ENCODE measurements around the gene AUTS2.

AUTS2 gene

GRCh38 chr7:69676247-69676646, 78.0 kb downstream of the AUTS2 start:
- H3K27me3 ChIP-seq (ENCODE audit: control insufficient read depth in 1 of 2, insufficient read depth in 2 of 2, low read length in 2 of 2), result no peaks in the 10 kb centered on the region
- H3K9me3 ChIP-seq (ENCODE audit: control insufficient read depth in 2 of 2, low read length in 2 of 2), result no peaks in the 10 kb centered on the region

GRCh38 chr7:69677054-69677852, 79.0 kb downstream of the AUTS2 start:
- Histone ChIP-seq H3K4me1 (ENCODE audit: control insufficient read depth, insufficient read depth, low read length) (peaks cover 12% of the 10 kb centered on the region), H3K27ac (ENCODE audit: low read length) (peak overlapping the region; percentile 13), H3K4me3 (ENCODE audit: low read length in 2 of 2) (no peak overlapping the region), H3K9me3 (ENCODE audit: control insufficient read depth in 2 of 2, low read length in 2 of 2) (no peaks in the 10 kb centered on the region), H3K9ac (ENCODE audit: low read length in 2 of 2) (peak overlapping the region in 1 of 2 donors; percentile 1), H3K27me3 (ENCODE audit: control insufficient read depth in 1 of 2, insufficient read depth in 2 of 2, low read length in 2 of 2) (no peaks in the 10 kb centered on the region), H3K36me3 (ENCODE audit: control insufficient read depth in 2 of 2, insufficient read depth in 2 of 2, low read length in 2 of 2) (no peaks in the 10 kb centered on the region)

More at GRCh38 chr7:69676247-69676646, 78.0 kb downstream of the AUTS2 start:
- Histone ChIP-seq H3K9ac (ENCODE audit: low read length in 2 of 2) (no peak overlapping the region), H3K27ac (ENCODE audit: low read length) (no peak overlapping the region), H3K36me3 (ENCODE audit: control insufficient read depth in 2 of 2, insufficient read depth in 2 of 2, low read length in 2 of 2) (no peaks in the 10 kb centered on the region), H3K4me1 (ENCODE audit: control insufficient read depth, insufficient read depth, low read length) (peaks cover 12% of the 10 kb centered on the region), H3K4me3 (ENCODE audit: low read length in 2 of 2) (no peak overlapping the region)

- H3K4me1 ChIP-seq (ENCODE audit: control insufficient read depth, insufficient read depth, low read length), result peaks cover 15% of the 10 kb centered on the region
- no peaks in the 10 kb centered on the region for H3K9me3 ChIP-seq (ENCODE audit: control insufficient read depth in 2 of 2, low read length in 2 of 2)
- H3K27ac ChIP-seq (ENCODE audit: low read length), result no peak overlapping the region
- no peak overlapping the region for H3K4me3 ChIP-seq (ENCODE audit: low read length in 2 of 2)
- no peaks in the 10 kb centered on the region for H3K27me3 ChIP-seq (ENCODE audit: control insufficient read depth in 1 of 2, insufficient read depth in 2 of 2, low read length in 2 of 2)
- no peak overlapping the region for H3K9ac ChIP-seq (ENCODE audit: low read length in 2 of 2)
- no peaks in the 10 kb centered on the region for H3K36me3 ChIP-seq (ENCODE audit: control insufficient read depth in 2 of 2, insufficient read depth in 2 of 2, low read length in 2 of 2)
These were observed 79.7 kb downstream of the AUTS2 start for GRCh38 chr7:69677881-69678493.

- no peaks in the 10 kb centered on the region for H3K27me3 ChIP-seq (ENCODE audit: control insufficient read depth in 1 of 2, insufficient read depth in 2 of 2, low read length in 2 of 2)
- H3K4me3 ChIP-seq (ENCODE audit: low read length in 2 of 2), result no peak overlapping the region
- H3K9me3 ChIP-seq (ENCODE audit: control insufficient read depth in 2 of 2, low read length in 2 of 2), result no peaks in the 10 kb centered on the region
- no peaks in the 10 kb centered on the region for H3K36me3 ChIP-seq (ENCODE audit: control insufficient read depth in 2 of 2, insufficient read depth in 2 of 2, low read length in 2 of 2)
- peaks cover 10% of the 10 kb centered on the region for H3K4me1 ChIP-seq (ENCODE audit: control insufficient read depth, insufficient read depth, low read length)
- H3K9ac ChIP-seq (ENCODE audit: low read length in 2 of 2), result no peak overlapping the region
- peak overlapping the region; percentile 19 for H3K27ac ChIP-seq (ENCODE audit: low read length)
These were observed 80.4 kb downstream of the AUTS2 start for GRCh38 chr7:69678494-69679187.

GRCh38 chr7:69681181-69681580, 82.9 kb downstream of the AUTS2 start:
- peaks cover 11% of the 10 kb centered on the region for H3K4me1 ChIP-seq (ENCODE audit: control insufficient read depth, insufficient read depth, low read length)
- no peak overlapping the region for H3K9ac ChIP-seq (ENCODE audit: low read length in 2 of 2)
- no peak overlapping the region for H3K27ac ChIP-seq (ENCODE audit: low read length)
- no peaks in the 10 kb centered on the region for H3K36me3 ChIP-seq (ENCODE audit: control insufficient read depth in 2 of 2, insufficient read depth in 2 of 2, low read length in 2 of 2)
- no peaks in the 10 kb centered on the region for H3K27me3 ChIP-seq (ENCODE audit: control insufficient read depth in 1 of 2, insufficient read depth in 2 of 2, low read length in 2 of 2)
- no peaks in the 10 kb centered on the region for H3K9me3 ChIP-seq (ENCODE audit: control insufficient read depth in 2 of 2, low read length in 2 of 2)
- no peak overlapping the region for H3K4me3 ChIP-seq (ENCODE audit: low read length in 2 of 2)

GRCh38 chr7:69682518-69682917, 84.2 kb downstream of the AUTS2 start:
- no peaks in the 10 kb centered on the region for H3K36me3 ChIP-seq (ENCODE audit: control insufficient read depth in 2 of 2, insufficient read depth in 2 of 2, low read length in 2 of 2)
- peaks cover 11% of the 10 kb centered on the region for H3K4me1 ChIP-seq (ENCODE audit: control insufficient read depth, insufficient read depth, low read length)
- H3K27ac ChIP-seq (ENCODE audit: low read length), result no peak overlapping the region
- H3K9ac ChIP-seq (ENCODE audit: low read length in 2 of 2), result no peak overlapping the region
- H3K27me3 ChIP-seq (ENCODE audit: control insufficient read depth in 1 of 2, insufficient read depth in 2 of 2, low read length in 2 of 2), result no peaks in the 10 kb centered on the region
- no peaks in the 10 kb centered on the region for H3K9me3 ChIP-seq (ENCODE audit: control insufficient read depth in 2 of 2, low read length in 2 of 2)
- no peak overlapping the region for H3K4me3 ChIP-seq (ENCODE audit: low read length in 2 of 2)

GRCh38 chr7:69683002-69683401, 84.7 kb downstream of the AUTS2 start:
- H3K9ac ChIP-seq (ENCODE audit: low read length in 2 of 2), result no peak overlapping the region
- peaks cover 11% of the 10 kb centered on the region for H3K4me1 ChIP-seq (ENCODE audit: control insufficient read depth, insufficient read depth, low read length)
- no peaks in the 10 kb centered on the region for H3K36me3 ChIP-seq (ENCODE audit: control insufficient read depth in 2 of 2, insufficient read depth in 2 of 2, low read length in 2 of 2)
- no peak overlapping the region for H3K4me3 ChIP-seq (ENCODE audit: low read length in 2 of 2)
- H3K9me3 ChIP-seq (ENCODE audit: control insufficient read depth in 2 of 2, low read length in 2 of 2), result no peaks in the 10 kb centered on the region
- no peak overlapping the region for H3K27ac ChIP-seq (ENCODE audit: low read length)
- no peaks in the 10 kb centered on the region for H3K27me3 ChIP-seq (ENCODE audit: control insufficient read depth in 1 of 2, insufficient read depth in 2 of 2, low read length in 2 of 2)

GRCh38 chr7:69684369-69685292, 86.4 kb downstream of the AUTS2 start:
- H3K9ac ChIP-seq (ENCODE audit: low read length in 2 of 2), result no peak overlapping the region
- H3K27me3 ChIP-seq (ENCODE audit: control insufficient read depth in 1 of 2, insufficient read depth in 2 of 2, low read length in 2 of 2), result no peaks in the 10 kb centered on the region
- H3K4me1 ChIP-seq (ENCODE audit: control insufficient read depth, insufficient read depth, low read length), result peaks cover 11% of the 10 kb centered on the region
- H3K4me3 ChIP-seq (ENCODE audit: low read length in 2 of 2), result peak overlapping the region; percentile 14 to 36
- no peaks in the 10 kb centered on the region for H3K9me3 ChIP-seq (ENCODE audit: control insufficient read depth in 2 of 2, low read length in 2 of 2)
- no peaks in the 10 kb centered on the region for H3K36me3 ChIP-seq (ENCODE audit: control insufficient read depth in 2 of 2, insufficient read depth in 2 of 2, low read length in 2 of 2)
- H3K27ac ChIP-seq (ENCODE audit: low read length), result no peak overlapping the region

- H3K4me3 ChIP-seq (ENCODE audit: low read length in 2 of 2), result peak overlapping the region; percentile 14 to 36
- H3K9me3 ChIP-seq (ENCODE audit: control insufficient read depth in 2 of 2, low read length in 2 of 2), result no peaks in the 10 kb centered on the region
- H3K27ac ChIP-seq (ENCODE audit: low read length), result no peak overlapping the region
- no peaks in the 10 kb centered on the region for H3K36me3 ChIP-seq (ENCODE audit: control insufficient read depth in 2 of 2, insufficient read depth in 2 of 2, low read length in 2 of 2)
- no peak overlapping the region for H3K9ac ChIP-seq (ENCODE audit: low read length in 2 of 2)
- peaks cover 11% of the 10 kb centered on the region for H3K4me1 ChIP-seq (ENCODE audit: control insufficient read depth, insufficient read depth, low read length)
- H3K27me3 ChIP-seq (ENCODE audit: control insufficient read depth in 1 of 2, insufficient read depth in 2 of 2, low read length in 2 of 2), result no peaks in the 10 kb centered on the region
These were observed 87.0 kb downstream of the AUTS2 start for GRCh38 chr7:69685293-69685631.

- H3K4me1 ChIP-seq (ENCODE audit: control insufficient read depth, insufficient read depth, low read length), result peaks cover 11% of the 10 kb centered on the region
- no peaks in the 10 kb centered on the region for H3K36me3 ChIP-seq (ENCODE audit: control insufficient read depth in 2 of 2, insufficient read depth in 2 of 2, low read length in 2 of 2)
- no peaks in the 10 kb centered on the region for H3K9me3 ChIP-seq (ENCODE audit: control insufficient read depth in 2 of 2, low read length in 2 of 2)
- H3K27me3 ChIP-seq (ENCODE audit: control insufficient read depth in 1 of 2, insufficient read depth in 2 of 2, low read length in 2 of 2), result no peaks in the 10 kb centered on the region
- no peak overlapping the region for H3K27ac ChIP-seq (ENCODE audit: low read length)
- no peak overlapping the region for H3K4me3 ChIP-seq (ENCODE audit: low read length in 2 of 2)
- H3K9ac ChIP-seq (ENCODE audit: low read length in 2 of 2), result no peak overlapping the region
These were observed 88.1 kb downstream of the AUTS2 start for GRCh38 chr7:69686366-69686765.
